Cardiac fibroblast (primary cell): ENCODE measurements around the gene MTPN.
A peak's percentile ranks its signal among the peaks of the same experiment; 100 is the strongest.

Experiments
- DNase-seq, 2 donors: peaks; one replicate each; pipeline versions ENCODE4 v3.0.0 to v3.0.0-alpha.2; 2010; ENCODE audit warnings: low read depth in 2 of 2
- H3K4me3 ChIP-seq, 2 donors: replicated peaks in 1 of 2; 1 replicate in 1 of 2; 2 replicates in 1 of 2; pipeline ENCODE4 v1.5.1; 2011; ENCODE audit warnings: low read depth in 2 of 2, low read length in 2 of 2, mild to moderate bottlenecking in 2 of 2, moderate library complexity in 1 of 2
- TF ChIP-seq, protein P1 (sequence below): IDR thresholded peaks from one replicate; pipeline ENCODE4 v1.5.1; 2011; ENCODE audit warnings: low read depth, mild to moderate bottlenecking, low read length, inconsistent platforms

MTPN gene

GRCh38 chr7:136015638-136016037 lies 38.5 kb upstream of the MTPN start:
- no peak for DNase-seq
- TF ChIP-seq, protein P1, sequence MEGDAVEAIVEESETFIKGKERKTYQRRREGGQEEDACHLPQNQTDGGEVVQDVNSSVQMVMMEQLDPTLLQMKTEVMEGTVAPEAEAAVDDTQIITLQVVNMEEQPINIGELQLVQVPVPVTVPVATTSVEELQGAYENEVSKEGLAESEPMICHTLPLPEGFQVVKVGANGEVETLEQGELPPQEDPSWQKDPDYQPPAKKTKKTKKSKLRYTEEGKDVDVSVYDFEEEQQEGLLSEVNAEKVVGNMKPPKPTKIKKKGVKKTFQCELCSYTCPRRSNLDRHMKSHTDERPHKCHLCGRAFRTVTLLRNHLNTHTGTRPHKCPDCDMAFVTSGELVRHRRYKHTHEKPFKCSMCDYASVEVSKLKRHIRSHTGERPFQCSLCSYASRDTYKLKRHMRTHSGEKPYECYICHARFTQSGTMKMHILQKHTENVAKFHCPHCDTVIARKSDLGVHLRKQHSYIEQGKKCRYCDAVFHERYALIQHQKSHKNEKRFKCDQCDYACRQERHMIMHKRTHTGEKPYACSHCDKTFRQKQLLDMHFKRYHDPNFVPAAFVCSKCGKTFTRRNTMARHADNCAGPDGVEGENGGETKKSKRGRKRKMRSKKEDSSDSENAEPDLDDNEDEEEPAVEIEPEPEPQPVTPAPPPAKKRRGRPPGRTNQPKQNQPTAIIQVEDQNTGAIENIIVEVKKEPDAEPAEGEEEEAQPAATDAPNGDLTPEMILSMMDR, result no peak
- H3K4me3 ChIP-seq, result no peak overlapping the region

GRCh38 chr7:136014659-136015058 lies 37.5 kb upstream of the MTPN start:
- no peak for DNase-seq
- no peak overlapping the region for H3K4me3 ChIP-seq
- TF ChIP-seq, protein P1, result no peak

DNA sequence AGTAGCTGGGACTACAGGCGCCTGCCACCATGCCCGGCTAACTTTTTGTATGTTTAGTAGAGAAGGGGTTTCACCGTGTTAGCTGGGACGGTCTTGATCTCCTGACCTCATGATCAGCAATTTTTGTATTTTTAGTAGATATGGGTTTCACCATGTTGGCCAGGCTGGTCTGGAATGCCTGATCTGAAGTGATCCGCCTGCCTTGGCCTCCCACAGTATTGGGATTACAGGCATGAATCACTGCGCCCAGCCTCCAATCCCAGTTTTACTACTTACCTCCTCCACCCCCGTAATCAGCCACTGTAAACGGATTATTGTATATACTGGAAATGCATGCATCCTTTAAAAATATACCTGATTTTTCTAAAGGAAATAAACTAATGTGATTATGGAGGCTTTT lies 35.1 kb upstream of the MTPN start:
- TF ChIP-seq, protein P1, result no peak
- H3K4me3 ChIP-seq, result no peak overlapping the region

GRCh38 chr7:136009488-136010079 lies 32.4 kb upstream of the MTPN start:
- DNase-seq, result peak; percentile 70 to 73
- H3K4me3 ChIP-seq, result no peak overlapping the region
- TF ChIP-seq, protein P1, result peak; percentile 53

More for the DNA sequence above, 35.1 kb upstream of the MTPN start:
- no peak for DNase-seq

GRCh38 chr7:136006208-136006607 lies 29.0 kb upstream of the MTPN start:
- TF ChIP-seq, protein P1, result no peak
- DNase-seq, result no peak
- H3K4me3 ChIP-seq, result no peak overlapping the region

DNA sequence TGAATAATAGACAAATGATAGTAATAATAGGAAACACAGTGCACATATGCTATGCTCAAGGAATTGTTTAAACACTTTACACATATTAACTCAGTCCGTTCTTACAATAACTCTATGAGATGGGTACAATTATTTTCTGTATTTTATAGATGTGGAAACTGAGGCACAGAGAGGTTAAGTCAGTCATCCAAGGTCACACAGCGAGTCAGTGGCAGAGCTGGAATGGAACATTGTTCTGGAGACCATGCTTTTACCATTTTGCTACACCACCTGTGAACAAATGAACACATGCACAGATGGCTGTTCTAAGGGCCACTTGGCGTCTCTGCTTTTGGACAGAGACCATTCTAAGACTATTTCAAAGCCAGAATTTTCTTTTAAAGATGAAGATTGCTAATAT lies 26.9 kb upstream of the MTPN start:
- TF ChIP-seq, protein P1, result no peak
- no peak for DNase-seq
- no peak overlapping the region for H3K4me3 ChIP-seq

GRCh38 chr7:136002802-136003201 lies 25.6 kb upstream of the MTPN start:
- DNase-seq, result no peak
- TF ChIP-seq, protein P1, result no peak
- no peak overlapping the region for H3K4me3 ChIP-seq
